Breast epithelium (tissue), 4 donors: Measurements from ENCODE around the gene PLSCR3. TPM values are rescaled to one million over a fixed set of nuclear protein-coding genes. Genes with fewer than 3 reads are reported as not detected.

Experiments
- DNase-seq, 2 donors: peaks; one replicate each; pipeline ENCODE4 v3.0.0-alpha.2; 2019; ENCODE audit warnings: low spot score in 2 of 2
- H3K27ac ChIP-seq, 2 donors: fragments of 200-600 bp; sonication (generic) in 1 of 2; one replicate each; pipeline ENCODE4 v1.5.1; 2016 to 2019; ENCODE audit warnings: mild to moderate bottlenecking in 1 of 2
- H3K27me3 ChIP-seq, 2 donors: fragments of 200-600 bp; sonication (generic) in 1 of 2; one replicate each; pipeline versions ENCODE4 v1.5.1 to v1.6.0; 2017 to 2019; ENCODE audit warnings: control low read depth in 1 of 2, mild to moderate bottlenecking in 1 of 2
- H3K36me3 ChIP-seq: fragments of 200-600 bp; one replicate; pipeline ENCODE4 v1.5.1; 2019
- H3K4me1 ChIP-seq, 2 donors: fragments of 200-600 bp; sonication (generic); one replicate each; pipeline ENCODE4 v1.5.1; 2016 to 2019; ENCODE audit warnings: control low read depth in 1 of 2
- H3K4me3 ChIP-seq, 3 donors: fragments of 200-600 bp; sonication (generic); 1 replicate in 2 of 3; 2 replicates in 1 of 3; pipeline ENCODE4 v1.5.1; 2016 to 2019; ENCODE audit warnings: mild to moderate bottlenecking in 3 of 3, moderate library complexity in 2 of 3
- H3K9me3 ChIP-seq, 2 donors: fragments of 200-600 bp; sonication (generic) in 1 of 2; one replicate each; pipeline ENCODE4 v1.5.1; 2016 to 2019; ENCODE audit warnings: control low read depth in 1 of 2
- POLR2A ChIP-seq: fragments of 450-650 bp; IDR thresholded peaks from one replicate; pipeline ENCODE4 v1.6.1; 2016; ENCODE audit warnings: antibody characterized with exemption, mild to moderate bottlenecking, moderate library complexity
- POLR2AphosphoS5 ChIP-seq, 3 donors: sonication (generic); formaldehyde crosslinking; IDR thresholded peaks; one replicate each; pipeline ENCODE4 v1.6.1; 2017; ENCODE audit warnings: antibody characterized with exemption in 3 of 3
- intact Hi-C: fragments of 100-400 bp; cut with DNase I; formaldehyde crosslinking; loops from one replicate; pipeline ENCODE4 v1.15.1; 2023; ENCODE audit warnings: low total_unique reads
- total RNA-seq, 3 donors: library from RNA; depleted of rRNA; stranded (reverse); fragments of >200 nt; gene quantifications; one replicate each; pipeline ENCODE4 v1.1.0, GENCODE V29; 2016
- TF ChIP-seq, protein P1 (sequence below), 3 donors: fragments of 450-650 bp; IDR thresholded peaks; one replicate each; pipeline ENCODE4 v1.5.1; 2016 to 2017; ENCODE audit warnings: antibody characterized with exemption in 3 of 3, mild to moderate bottlenecking in 3 of 3, moderate library complexity in 3 of 3

PLSCR3 gene
- total RNA-seq, 3 donors from 2014 or later = 16.0 to 24.3 (median 19.0) TPM

DNA sequence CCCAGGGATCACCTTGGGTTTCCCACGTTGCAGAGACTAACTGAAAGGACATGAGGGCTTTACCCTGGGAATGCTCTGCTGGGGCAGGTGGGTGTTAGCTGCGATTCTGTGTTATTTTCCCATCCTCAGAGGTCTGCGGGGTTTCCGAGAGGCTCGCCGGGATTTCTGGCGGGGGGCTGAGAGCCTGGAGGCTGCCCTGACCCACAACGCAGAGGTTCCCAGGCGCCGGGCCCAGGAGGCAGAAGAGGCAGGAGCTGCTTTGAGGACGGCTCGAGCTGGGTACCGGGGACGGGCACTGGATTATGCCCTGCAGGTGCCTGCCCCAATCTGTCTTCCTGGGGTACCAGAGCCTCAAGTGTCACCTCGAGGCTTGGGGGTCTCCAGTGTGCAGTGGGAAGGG lies 51.1 kb downstream of the PLSCR3 start:
- Histone ChIP-seq H3K4me3 (no peak overlapping the region), H3K9me3 (no peaks in the 10 kb centered on the region), H3K27me3 (peaks cover 5 to 34% of the 10 kb centered on the region in 2 donors), H3K4me1 (no peaks in the 10 kb centered on the region), H3K36me3 (no peaks in the 10 kb centered on the region), H3K27ac (no peak overlapping the region)
- TF ChIP-seq POLR2AphosphoS5 (IDR thresholded peaks at IDR 0.05) (no peak), POLR2A (no peak)
- TF ChIP-seq, protein P1, sequence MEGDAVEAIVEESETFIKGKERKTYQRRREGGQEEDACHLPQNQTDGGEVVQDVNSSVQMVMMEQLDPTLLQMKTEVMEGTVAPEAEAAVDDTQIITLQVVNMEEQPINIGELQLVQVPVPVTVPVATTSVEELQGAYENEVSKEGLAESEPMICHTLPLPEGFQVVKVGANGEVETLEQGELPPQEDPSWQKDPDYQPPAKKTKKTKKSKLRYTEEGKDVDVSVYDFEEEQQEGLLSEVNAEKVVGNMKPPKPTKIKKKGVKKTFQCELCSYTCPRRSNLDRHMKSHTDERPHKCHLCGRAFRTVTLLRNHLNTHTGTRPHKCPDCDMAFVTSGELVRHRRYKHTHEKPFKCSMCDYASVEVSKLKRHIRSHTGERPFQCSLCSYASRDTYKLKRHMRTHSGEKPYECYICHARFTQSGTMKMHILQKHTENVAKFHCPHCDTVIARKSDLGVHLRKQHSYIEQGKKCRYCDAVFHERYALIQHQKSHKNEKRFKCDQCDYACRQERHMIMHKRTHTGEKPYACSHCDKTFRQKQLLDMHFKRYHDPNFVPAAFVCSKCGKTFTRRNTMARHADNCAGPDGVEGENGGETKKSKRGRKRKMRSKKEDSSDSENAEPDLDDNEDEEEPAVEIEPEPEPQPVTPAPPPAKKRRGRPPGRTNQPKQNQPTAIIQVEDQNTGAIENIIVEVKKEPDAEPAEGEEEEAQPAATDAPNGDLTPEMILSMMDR (IDR thresholded peaks at IDR 0.05) = no peak
- intact Hi-C loops = no loop called here
- no peak for DNase-seq

- TF ChIP-seq POLR2AphosphoS5 (IDR thresholded peaks at IDR 0.05) (no peak), POLR2A (no peak)
- TF ChIP-seq, protein P1 (IDR thresholded peaks at IDR 0.05) = no peak
- H3K4me3 ChIP-seq = no peak overlapping the region
- no peaks in the 10 kb centered on the region for H3K9me3 ChIP-seq
- no peaks in the 10 kb centered on the region for H3K36me3 ChIP-seq
- DNase-seq = no peak
- H3K27me3 ChIP-seq = peaks cover 5 to 36% of the 10 kb centered on the region in 2 donors
- H3K27ac ChIP-seq = no peak overlapping the region
- intact Hi-C loops = no loop called here
- H3K4me1 ChIP-seq = no peaks in the 10 kb centered on the region
Measured at GRCh38 chr17:7341842-7342241, 52.5 kb downstream of the PLSCR3 start.

DNA sequence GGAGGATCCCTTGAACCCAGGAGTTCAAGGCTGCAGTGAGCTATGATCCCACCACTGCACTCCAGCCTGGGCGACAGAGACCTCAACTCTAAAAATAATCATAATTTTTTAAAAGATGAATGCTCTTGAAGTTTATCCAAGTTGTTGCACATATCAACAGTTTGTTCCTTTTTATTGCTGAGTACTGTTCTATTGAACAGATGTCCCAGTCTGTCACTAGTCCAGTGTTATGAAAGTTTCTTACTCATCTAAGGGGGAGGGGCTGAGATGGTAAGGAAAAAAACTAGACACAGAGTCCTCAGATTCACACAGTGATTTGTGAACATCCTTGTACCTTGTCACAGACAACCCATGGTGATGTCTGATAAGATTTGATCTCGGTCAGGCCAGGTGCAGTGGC lies 54.1 kb downstream of the PLSCR3 start:
- no peak for DNase-seq
- Histone ChIP-seq H3K27me3 (peaks cover 5 to 38% of the 10 kb centered on the region in 2 donors), H3K36me3 (no peaks in the 10 kb centered on the region), H3K4me1 (no peaks in the 10 kb centered on the region), H3K4me3 (no peak overlapping the region), H3K9me3 (no peaks in the 10 kb centered on the region), H3K27ac (no peak overlapping the region)
- intact Hi-C loops = no loop called here
- no peak for TF ChIP-seq POLR2AphosphoS5 (IDR thresholded peaks at IDR 0.05)
- TF ChIP-seq POLR2A = no peak
- TF ChIP-seq, protein P1 (IDR thresholded peaks at IDR 0.05) = no peak

Other genes starting within 250 kb of the PLSCR3 start
- 1 to 10 TPM; 1.0 to 1.4 (median 1.3) TPM for gene ASGR1, start 215.2 kb downstream of the PLSCR3 start, total RNA-seq
- gene DLG4, start 174.7 kb downstream of the PLSCR3 start, total RNA-seq = 10 to 100 TPM in 2 of 3 donors, 1 to 10 TPM in 1; 7.2 to 18.4 (median 11.1) TPM
- gene ACADVL, start 174.6 kb downstream of the PLSCR3 start, total RNA-seq = 1,000 to 10,000 TPM in 1 of 3 donors, 100 to 1,000 TPM in 2; 421 to 1,002 (median 829) TPM
- 10 to 100 TPM; 32.0 to 58.2 (median 47.9) TPM for gene DVL2, start 160.0 kb downstream of the PLSCR3 start, total RNA-seq
- 10 to 100 TPM; 22.1 to 40.4 (median 37.7) TPM for gene PHF23, start 155.1 kb downstream of the PLSCR3 start, total RNA-seq
- gene GABARAP, start 152.1 kb downstream of the PLSCR3 start, total RNA-seq = 100 to 1,000 TPM; 620 to 765 (median 631) TPM
- gene CTDNEP1, start 142.8 kb downstream of the PLSCR3 start, total RNA-seq = 10 to 100 TPM; 35.7 to 67.5 (median 60.5) TPM
- 10 to 100 TPM; 26.9 to 36.7 (median 30.6) TPM for gene ELP5, start 142.3 kb downstream of the PLSCR3 start, total RNA-seq
- 10 to 100 TPM in 2 of 3 donors, 1 to 10 TPM in 1; 5.4 to 95.9 (median 60.0) TPM for gene CLDN7, start 132.0 kb downstream of the PLSCR3 start, total RNA-seq
- gene SLC2A4, start 112.8 kb downstream of the PLSCR3 start, total RNA-seq = 10 to 100 TPM in 1 of 3 donors, 1 to 10 TPM in 2; 2.6 to 32.5 (median 3.5) TPM
- gene YBX2, start 99.9 kb downstream of the PLSCR3 start, total RNA-seq = 1 to 10 TPM; 2.6 to 3.0 (median 2.9) TPM
- 100 to 1,000 TPM; 151 to 172 (median 163) TPM for gene EIF5A, start 86.9 kb downstream of the PLSCR3 start, total RNA-seq
- 100 to 1,000 TPM in 1 of 3 donors, 10 to 100 TPM in 2; 77.3 to 109 (median 84.2) TPM for gene GPS2, start 79.2 kb downstream of the PLSCR3 start, total RNA-seq
- 10 to 100 TPM; 15.0 to 22.9 (median 17.4) TPM for gene NEURL4, start 65.2 kb downstream of the PLSCR3 start, total RNA-seq
- gene ACAP1, start 58.0 kb downstream of the PLSCR3 start, total RNA-seq = 1 to 10 TPM; 3.4 to 6.6 (median 5.2) TPM
- 10 to 100 TPM in 2 of 3 donors, 1 to 10 TPM in 1; 9.1 to 11.5 (median 11.0) TPM for gene KCTD11, start 42.4 kb downstream of the PLSCR3 start, total RNA-seq
- not detected for gene TMEM95, start 39.4 kb downstream of the PLSCR3 start, total RNA-seq
- 10 to 100 TPM in 2 of 3 donors, 1 to 10 TPM in 1; 1.1 to 22.1 (median 14.4) TPM for gene TNK1, start 13.4 kb downstream of the PLSCR3 start, total RNA-seq
- 100 to 1,000 TPM in 1 of 3 donors, 10 to 100 TPM in 2; 77.6 to 113 (median 92.3) TPM for gene TMEM256, start 9.6 kb upstream of the PLSCR3 start, total RNA-seq
- gene NLGN2, start 13.3 kb upstream of the PLSCR3 start, total RNA-seq = 10 to 100 TPM in 1 of 3 donors, 1 to 10 TPM in 2; 6.7 to 13.1 (median 8.3) TPM
- gene SPEM1, start 25.8 kb upstream of the PLSCR3 start, total RNA-seq = not detected
- gene SPEM2, start 31.1 kb upstream of the PLSCR3 start, total RNA-seq = not detected
- not detected for gene SPEM3, start 34.3 kb upstream of the PLSCR3 start, total RNA-seq
- 10 to 100 TPM in 1 of 3 donors, 1 to 10 TPM in 2; 3.5 to 18.1 (median 9.5) TPM for gene TMEM102, start 40.9 kb upstream of the PLSCR3 start, total RNA-seq
- gene FGF11, start 45.0 kb upstream of the PLSCR3 start, total RNA-seq = 1 to 10 TPM; 2.1 to 2.9 (median 2.9) TPM
- gene CHRNB1, start 50.5 kb upstream of the PLSCR3 start, total RNA-seq = 10 to 100 TPM in 2 of 3 donors, 1 to 10 TPM in 1; 8.5 to 11.8 (median 11.7) TPM
- gene ZBTB4, start 85.1 kb upstream of the PLSCR3 start, total RNA-seq = 10 to 100 TPM; 34.4 to 46.9 (median 45.7) TPM
- gene SLC35G6, start 86.9 kb upstream of the PLSCR3 start, total RNA-seq = not detected
- gene POLR2A, start 89.8 kb upstream of the PLSCR3 start, total RNA-seq = 100 to 1,000 TPM in 1 of 3 donors, 10 to 100 TPM in 2; 64.2 to 174 (median 88.7) TPM
- gene TNFSF12, start 154.5 kb upstream of the PLSCR3 start, total RNA-seq = 10 to 100 TPM; 39.3 to 65.3 (median 41.1) TPM
- 10 to 100 TPM; 25.2 to 36.7 (median 33.6) TPM for gene TNFSF13, start 164.2 kb upstream of the PLSCR3 start, total RNA-seq
- 10 to 100 TPM; 59.5 to 65.2 (median 62.3) TPM for gene SENP3, start 167.4 kb upstream of the PLSCR3 start, total RNA-seq
- gene CD68, start 185.1 kb upstream of the PLSCR3 start, total RNA-seq = 100 to 1,000 TPM in 1 of 3 donors, 10 to 100 TPM in 2; 49.8 to 220 (median 70.5) TPM
- gene MPDU1, start 189.3 kb upstream of the PLSCR3 start, total RNA-seq = 100 to 1,000 TPM in 1 of 3 donors, 10 to 100 TPM in 2; 66.6 to 140 (median 74.4) TPM
- gene SOX15, start 195.6 kb upstream of the PLSCR3 start, total RNA-seq = 1 to 10 TPM; 1.3 to 4.1 (median 1.6) TPM
- 10 to 100 TPM; 22.8 to 33.9 (median 25.6) TPM for gene FXR2, start 220.4 kb upstream of the PLSCR3 start, total RNA-seq
- gene SAT2, start 233.3 kb upstream of the PLSCR3 start, total RNA-seq = 10 to 100 TPM; 52.5 to 78.4 (median 62.9) TPM
- gene SHBG, start 235.6 kb upstream of the PLSCR3 start, total RNA-seq = under 1 TPM in 1 of 3 donors, not detected in 2; 0.16 TPM